Measurements from ENCODE around the gene WDFY4.

The WDFY4 gene

GRCh38 chr10:48941427-48942075 lies 256.9 kb downstream of the WDFY4 start:
- Histone ChIP-seq H4K20me1 (ENCODE audit: insufficient read depth) (no peaks in the 10 kb centered on the region), H2AFZ (ENCODE audit: low read depth) (no peak overlapping the region), H3K4me2 (no peak overlapping the region), H3K9ac (no peak overlapping the region), H3K79me2 (ENCODE audit: insufficient read depth, low read depth) (no peaks in the 10 kb centered on the region), H3K4me3 (IDR thresholded peaks at IDR 0.05; ENCODE audit: insufficient read depth, low read depth, low read length) (no peak overlapping the region), H3K36me3 (ENCODE audit: insufficient read depth) (no peaks in the 10 kb centered on the region), H3K27ac (no peak overlapping the region), H3K27me3 (ENCODE audit: insufficient read depth, low read depth) (no peaks in the 10 kb centered on the region), H3K4me1 (ENCODE audit: low read depth, poor library complexity, severe bottlenecking) (no peaks in the 10 kb centered on the region)
- no peak for TF ChIP-seq CTCF (conservative IDR thresholded peaks at IDR 0.05; ENCODE audit: low read depth, low read length)

GRCh38 chr10:48943096-48943495 lies 258.4 kb downstream of the WDFY4 start:
- Histone ChIP-seq H3K9ac (no peak overlapping the region), H3K27me3 (ENCODE audit: insufficient read depth, low read depth) (no peaks in the 10 kb centered on the region), H3K27ac (no peak overlapping the region), H3K36me3 (ENCODE audit: insufficient read depth) (no peaks in the 10 kb centered on the region), H3K4me2 (no peak overlapping the region), H3K79me2 (ENCODE audit: insufficient read depth, low read depth) (no peaks in the 10 kb centered on the region), H4K20me1 (ENCODE audit: insufficient read depth) (no peaks in the 10 kb centered on the region), H2AFZ (ENCODE audit: low read depth) (no peak overlapping the region), H3K4me1 (ENCODE audit: low read depth, poor library complexity, severe bottlenecking) (no peaks in the 10 kb centered on the region), H3K4me3 (IDR thresholded peaks at IDR 0.05; ENCODE audit: insufficient read depth, low read depth, low read length) (no peak overlapping the region)
- TF ChIP-seq CTCF (conservative IDR thresholded peaks at IDR 0.05; ENCODE audit: low read depth, low read length), result no peak

GRCh38 chr10:48944171-48944570 lies 259.5 kb downstream of the WDFY4 start:
- H4K20me1 ChIP-seq (ENCODE audit: insufficient read depth), result no peaks in the 10 kb centered on the region
- H3K27ac ChIP-seq, result no peak overlapping the region
- TF ChIP-seq CTCF (conservative IDR thresholded peaks at IDR 0.05; ENCODE audit: low read depth, low read length), result no peak
- no peak overlapping the region for H2AFZ ChIP-seq (ENCODE audit: low read depth)
- no peaks in the 10 kb centered on the region for H3K36me3 ChIP-seq (ENCODE audit: insufficient read depth)
- no peak overlapping the region for H3K4me2 ChIP-seq
- H3K4me3 ChIP-seq (IDR thresholded peaks at IDR 0.05; ENCODE audit: insufficient read depth, low read depth, low read length), result no peak overlapping the region
- no peaks in the 10 kb centered on the region for H3K4me1 ChIP-seq (ENCODE audit: low read depth, poor library complexity, severe bottlenecking)
- no peak overlapping the region for H3K9ac ChIP-seq
- no peaks in the 10 kb centered on the region for H3K27me3 ChIP-seq (ENCODE audit: insufficient read depth, low read depth)
- no peaks in the 10 kb centered on the region for H3K79me2 ChIP-seq (ENCODE audit: insufficient read depth, low read depth)

GRCh38 chr10:48945441-48946130 lies 260.9 kb downstream of the WDFY4 start:
- no peak for TF ChIP-seq CTCF (conservative IDR thresholded peaks at IDR 0.05; ENCODE audit: low read depth, low read length)
- no peak overlapping the region for H3K4me2 ChIP-seq
- no peak overlapping the region for H2AFZ ChIP-seq (ENCODE audit: low read depth)
- no peak overlapping the region for H3K4me3 ChIP-seq (IDR thresholded peaks at IDR 0.05; ENCODE audit: insufficient read depth, low read depth, low read length)
- H3K27ac ChIP-seq, result no peak overlapping the region
- no peaks in the 10 kb centered on the region for H3K36me3 ChIP-seq (ENCODE audit: insufficient read depth)
- H3K4me1 ChIP-seq (ENCODE audit: low read depth, poor library complexity, severe bottlenecking), result no peaks in the 10 kb centered on the region
- no peak overlapping the region for H3K9ac ChIP-seq
- no peaks in the 10 kb centered on the region for H3K79me2 ChIP-seq (ENCODE audit: insufficient read depth, low read depth)
- H3K27me3 ChIP-seq (ENCODE audit: insufficient read depth, low read depth), result no peaks in the 10 kb centered on the region
- no peaks in the 10 kb centered on the region for H4K20me1 ChIP-seq (ENCODE audit: insufficient read depth)

All from KMS-11 (cell line).